Vagina (tissue), 2 donors: ENCODE data around the gene NPAS2.

Experiments used
- CTCF ChIP-seq, 3 experiments: fragments of 450-650 bp in 2 of 3; fragments of 200-600 bp in 1 of 3; sonication (generic) in 1 of 3; IDR thresholded peaks; one replicate each; pipeline ENCODE4 v1.5.1; 2017 to 2019; ENCODE audit warnings: antibody characterized with exemption in 3 of 3, mild to moderate bottlenecking in 2 of 3, moderate library complexity in 2 of 3
- POLR2A ChIP-seq, 2 donors: fragments of 450-650 bp; IDR thresholded peaks; one replicate each; pipeline ENCODE4 v1.6.1; 2017; ENCODE audit warnings: antibody characterized with exemption in 2 of 2, mild to moderate bottlenecking in 2 of 2, moderate library complexity in 2 of 2

- TF ChIP-seq CTCF (IDR thresholded peaks at IDR 0.05) (no peak), POLR2A (IDR thresholded peaks at IDR 0.05) (no peak)
Measured at GRCh38 chr2:100781523-100782379, 38.2 kb upstream of the NPAS2 start.
